NB4 (cell line): ENCODE results near the gene SMPD3.

Experiments
- DNase-seq: peaks from one replicate; pipeline ENCODE4 v3.0.0; 2010; ENCODE audit warnings: low read depth
- H3K4me3 ChIP-seq: one replicate; pipeline ENCODE4 v1.5.1; 2011; ENCODE audit warnings: mild to moderate bottlenecking, low read depth, low read length, moderate library complexity
- CTCF ChIP-seq: IDR thresholded peaks from one replicate; pipeline ENCODE4 v1.5.1; 2012; ENCODE audit warnings: low read depth, low read length
- MAX ChIP-seq: IDR thresholded peaks from 2 replicates; pipeline ENCODE4 v1.6.1; 2011; ENCODE audit warnings: low read depth, low read length
- MYC ChIP-seq: IDR thresholded peaks from 2 replicates; pipeline ENCODE4 v1.6.1; 2011; ENCODE audit warnings: low read depth, low read length
- POLR2A ChIP-seq: IDR thresholded peaks from 2 replicates; pipeline ENCODE4 v1.6.1; 2011; ENCODE audit warnings: mild to moderate bottlenecking; ENCODE audit not compliant: insufficient read length; ENCODE audit errors: extremely low read depth

Gene SMPD3

DNA sequence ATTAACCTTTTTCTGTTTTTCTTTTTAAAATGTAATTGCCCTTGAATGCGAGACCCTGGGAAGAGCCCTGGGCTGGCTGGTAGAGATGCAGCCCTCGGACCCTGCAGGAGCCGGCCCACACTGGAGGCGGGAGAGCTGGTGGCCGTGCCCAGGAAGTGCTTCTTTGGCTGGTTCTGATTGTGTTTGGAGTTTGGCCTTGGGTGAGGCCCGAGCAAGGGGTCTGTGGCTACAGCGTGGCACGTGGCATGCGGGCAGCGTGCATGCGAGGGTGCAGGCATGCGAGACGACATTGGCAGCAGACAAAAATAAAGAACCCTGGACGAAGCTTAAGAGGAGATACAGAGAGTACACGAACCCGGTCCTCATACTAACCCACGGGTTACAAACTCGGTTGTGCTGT is 87.8 kb downstream of the SMPD3 start:
- TF ChIP-seq CTCF (no peak), POLR2A (no peak), MAX (no peak), MYC (no peak)
- DNase-seq, result no peak
- H3K4me3 ChIP-seq, result no peak overlapping the region

GRCh38 chr16:68359398-68360191 is 88.7 kb downstream of the SMPD3 start:
- TF ChIP-seq POLR2A (no peak), MYC (no peak), MAX (no peak), CTCF (no peak)
- no peak overlapping the region for H3K4me3 ChIP-seq
- no peak for DNase-seq

DNA sequence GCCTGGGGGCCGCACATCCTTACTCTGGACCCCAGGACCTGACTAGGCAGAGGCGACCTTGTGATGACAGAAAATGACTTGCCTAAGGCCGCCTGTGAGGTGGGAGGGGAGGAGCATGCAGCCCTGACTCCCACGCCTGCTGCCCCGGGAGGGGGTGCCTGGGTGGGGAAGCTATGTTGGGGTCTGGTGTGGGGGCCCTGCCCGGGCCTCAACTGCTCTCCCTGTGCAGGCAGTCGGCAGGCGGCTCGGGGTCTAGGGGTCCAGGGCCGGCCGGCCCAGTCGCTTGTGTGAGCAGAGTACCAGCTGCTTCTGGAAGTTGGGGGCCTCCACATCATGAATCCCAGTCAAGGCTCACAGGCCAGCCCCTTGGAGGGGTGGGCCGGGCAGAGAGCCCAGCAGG is 89.4 kb downstream of the SMPD3 start:
- TF ChIP-seq CTCF (no peak), MAX (no peak), POLR2A (no peak), MYC (no peak)
- no peak for DNase-seq
- H3K4me3 ChIP-seq, result no peak overlapping the region

- TF ChIP-seq MAX, result no peak
- no peak for TF ChIP-seq CTCF
- TF ChIP-seq MYC, result no peak
- no peak for TF ChIP-seq POLR2A
- no peak overlapping the region for H3K4me3 ChIP-seq
- no peak for DNase-seq
Measured at GRCh38 chr16:68357923-68358322, 90.4 kb downstream of the SMPD3 start.

- TF ChIP-seq MYC, result no peak
- no peak for TF ChIP-seq CTCF
- TF ChIP-seq MAX, result no peak
- no peak for TF ChIP-seq POLR2A
- no peak for DNase-seq
- no peak overlapping the region for H3K4me3 ChIP-seq
Measured at GRCh38 chr16:68357521-68357922, 90.8 kb downstream of the SMPD3 start.
